ENCODE measurements around the gene MT3.
"Not testable (repeated sequence)": the region's sequence is repeated elsewhere in the genome, so short reads cannot be mapped to it uniquely, and the experiment has no call there.

The MT3 gene

DNA sequence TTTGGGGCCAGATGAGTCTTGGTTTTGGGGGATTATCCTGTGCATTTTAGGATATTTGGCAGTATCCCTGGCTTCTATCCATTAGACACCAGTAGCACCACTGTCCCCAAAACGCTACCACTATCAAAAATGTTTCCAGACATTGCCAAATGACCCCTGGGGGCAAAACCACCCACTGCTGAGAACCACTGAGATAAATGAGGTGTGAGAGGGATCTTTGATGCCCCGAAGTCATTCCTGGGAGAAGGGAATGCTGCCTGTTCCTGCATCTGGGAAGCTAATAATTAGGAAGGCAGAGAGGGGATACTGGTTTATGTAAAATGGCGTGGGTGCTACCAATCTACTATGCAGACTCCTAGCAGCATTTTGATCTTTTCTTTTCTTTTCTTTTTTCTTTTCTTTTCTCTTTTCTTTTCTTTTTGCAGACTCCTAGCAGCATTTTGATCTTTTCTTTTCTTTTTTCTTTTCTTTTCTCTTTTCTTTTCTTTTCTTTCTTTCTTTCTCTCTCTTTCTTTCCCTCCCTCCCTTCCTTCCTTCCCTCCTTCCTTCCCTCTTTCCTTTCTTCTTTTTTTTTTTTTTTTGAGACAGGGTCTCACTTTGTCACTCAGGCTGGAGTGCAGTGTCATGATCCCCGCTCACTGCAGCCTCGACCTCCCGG is 8.8 kb upstream of the MT3 start:
- DNase-seq = no peak

DNA sequence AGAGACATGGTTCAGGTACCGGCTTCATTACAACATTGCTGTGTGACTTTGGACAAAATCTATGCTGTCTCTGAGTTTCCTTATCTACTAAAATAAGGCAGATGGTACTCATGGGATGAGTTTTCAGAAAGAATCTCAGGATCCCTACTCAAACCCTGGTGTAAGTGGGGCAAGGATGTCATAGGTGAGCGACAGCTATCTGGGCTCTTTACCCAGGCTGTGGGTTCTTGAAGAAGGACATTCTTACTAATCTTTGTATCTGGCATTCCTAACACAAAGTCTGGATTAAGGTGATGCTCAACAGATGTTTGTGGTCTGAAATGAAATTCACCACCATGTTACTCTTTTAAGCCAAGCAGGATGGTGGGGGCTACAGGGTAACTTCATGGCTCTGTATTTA is 6.4 kb upstream of the MT3 start:
- DNase-seq = not testable (repeated sequence)

DNA sequence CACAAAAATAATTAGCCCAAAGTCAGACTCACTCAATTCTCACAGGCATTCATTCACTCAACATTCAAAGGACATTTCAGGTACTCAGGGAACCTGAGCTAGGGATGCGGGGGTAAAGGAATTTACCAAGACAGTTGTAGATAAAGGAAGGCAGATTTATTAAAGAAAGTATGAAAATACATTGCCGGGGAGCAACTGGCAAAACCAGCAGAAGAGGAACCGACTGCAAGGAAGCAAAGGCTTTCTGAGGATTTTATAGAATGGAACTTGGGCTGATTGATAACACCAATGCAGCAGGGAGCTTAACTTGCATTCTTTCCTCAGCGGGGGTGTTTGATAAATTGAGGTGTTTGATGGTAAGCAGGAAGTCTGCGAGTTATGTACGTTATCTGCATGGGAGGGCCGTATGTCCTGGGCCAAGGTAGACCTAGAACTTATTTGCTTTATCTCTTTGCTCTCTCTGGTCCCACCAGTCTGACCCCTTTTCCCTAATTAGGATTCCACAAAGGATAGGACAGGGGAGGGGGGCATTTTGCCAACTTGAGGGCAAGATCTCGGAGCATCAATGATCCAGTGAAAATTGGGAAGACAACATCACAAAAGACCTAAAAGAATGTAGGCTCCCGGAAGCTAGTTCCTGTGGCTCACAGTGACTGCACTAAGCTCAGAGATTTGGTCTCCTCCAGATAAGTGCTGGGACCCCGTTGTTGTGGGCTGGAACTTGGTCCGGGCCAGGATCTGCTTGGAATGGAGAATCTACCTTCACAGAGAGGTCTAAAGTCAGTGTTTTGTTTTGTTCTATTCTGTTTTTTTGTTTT is 5.8 kb upstream of the MT3 start:
- DNase-seq = no peak

- DNase-seq = no peak
Observed at GRCh38 chr16:56584276-56584675, 5.1 kb upstream of the MT3 start.

- no peak for DNase-seq
Observed at GRCh38 chr16:56588781-56589140, 567 bp upstream of the MT3 start.

DNA sequence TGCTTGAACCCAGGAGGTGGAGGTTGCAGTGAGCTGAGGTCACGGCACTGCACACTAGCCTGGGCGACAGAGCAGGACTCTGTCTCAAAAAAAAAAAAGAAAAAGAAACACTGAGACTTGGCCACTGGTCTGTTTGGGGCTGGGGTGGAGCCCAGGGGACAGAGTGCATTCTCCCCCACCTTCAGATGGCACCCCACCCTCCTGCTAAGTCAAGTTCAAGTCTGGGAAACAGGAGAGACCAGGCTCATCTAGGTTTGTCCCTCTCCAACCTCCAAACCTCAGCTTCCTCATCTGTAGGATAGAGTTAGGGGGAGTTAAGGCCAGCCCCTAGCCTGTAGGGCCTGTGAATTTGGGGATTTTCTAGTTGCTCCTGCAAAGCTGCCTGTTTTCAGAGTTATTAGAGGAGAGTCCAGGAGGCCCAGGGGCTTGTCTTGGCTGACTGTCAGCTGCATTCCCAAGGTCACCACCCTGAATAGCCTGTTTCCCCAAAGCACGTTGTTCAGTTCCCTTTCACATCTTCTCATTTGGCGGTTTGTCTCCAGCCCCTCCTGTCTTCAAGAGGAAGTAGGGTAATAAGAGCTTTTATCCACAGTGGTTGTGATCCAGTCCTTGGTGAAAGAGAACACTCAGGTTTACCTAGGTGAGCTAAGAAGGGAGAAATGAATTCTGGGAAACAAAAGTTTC is 2.2 kb downstream of the MT3 start:
- DNase-seq = no peak

DNA sequence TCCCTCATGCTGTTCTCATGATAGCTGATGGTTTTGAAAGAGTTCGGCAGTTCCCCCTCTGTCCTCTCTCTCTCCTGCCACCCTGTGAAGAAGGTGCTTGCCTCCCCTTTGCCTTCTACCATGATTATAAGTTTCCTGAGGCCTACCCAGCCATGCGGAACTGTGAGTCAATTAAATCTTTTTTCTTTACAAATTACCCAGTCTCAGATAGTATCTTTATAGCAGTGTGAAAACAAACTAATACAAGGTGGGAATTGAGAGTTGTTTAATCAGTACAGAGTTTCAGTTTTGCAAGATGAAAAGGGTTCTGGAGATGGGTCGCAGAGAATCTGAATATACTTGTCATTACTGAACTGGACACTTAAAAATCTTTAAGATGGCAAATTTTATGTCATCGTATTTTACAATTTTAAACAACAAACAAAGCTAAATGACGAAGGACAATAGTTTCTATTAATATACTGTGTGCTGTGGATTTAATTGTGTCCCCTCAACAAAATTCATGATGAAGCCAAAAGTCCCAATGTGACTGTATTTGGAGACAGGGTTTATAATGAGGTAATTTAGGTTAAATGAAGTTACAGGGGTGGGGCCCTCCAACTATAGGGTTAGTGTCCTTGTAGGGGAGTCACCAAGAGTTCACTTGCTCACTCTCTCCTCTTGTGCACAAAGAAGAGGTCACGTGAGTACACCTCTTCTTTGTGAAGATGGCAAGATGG is 4.4 kb downstream of the MT3 start:
- no peak for DNase-seq

DNA sequence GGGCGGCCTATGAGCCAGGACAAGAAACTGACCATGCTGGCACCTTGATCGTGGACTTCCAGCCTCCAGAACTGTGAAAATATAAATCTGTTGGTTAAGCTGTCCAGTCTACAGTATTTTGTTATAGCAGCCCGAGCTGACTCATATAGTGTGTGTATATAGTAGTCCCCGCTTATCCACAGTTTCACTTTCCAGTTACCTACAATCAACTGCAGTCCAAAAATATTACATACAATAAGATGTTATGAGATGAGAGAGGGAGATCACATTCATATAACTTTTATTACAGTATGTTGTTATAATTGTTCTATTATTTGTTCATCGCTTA is 4.9 kb downstream of the MT3 start:
- DNase-seq = no peak

- peak; percentile 43 for DNase-seq
Observed at GRCh38 chr16:56600398-56600999, 11.2 kb downstream of the MT3 start.

DNA sequence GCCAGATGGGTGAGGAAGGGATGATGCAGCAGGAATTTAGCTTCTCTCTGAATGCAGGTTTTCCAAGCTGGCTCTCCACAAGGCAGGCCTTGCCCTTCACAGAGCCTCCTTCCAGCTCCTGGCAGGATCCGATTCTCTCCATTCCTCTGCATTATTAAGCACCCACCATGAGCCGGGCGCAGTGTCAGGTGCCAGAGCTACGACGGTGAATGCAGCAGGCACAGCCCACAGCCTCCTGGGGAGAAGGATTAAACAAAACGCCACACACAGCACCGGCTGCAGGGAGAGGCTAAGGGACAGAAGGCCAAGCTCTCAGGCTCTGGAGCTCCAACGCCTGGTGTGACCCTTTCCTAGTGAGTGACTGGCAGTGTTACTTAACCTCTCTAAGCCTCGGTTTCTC is 12.0 kb downstream of the MT3 start:
- no peak for DNase-seq

GRCh38 chr16:56603589-56603988 is 14.3 kb downstream of the MT3 start:
- no peak for DNase-seq

DNA sequence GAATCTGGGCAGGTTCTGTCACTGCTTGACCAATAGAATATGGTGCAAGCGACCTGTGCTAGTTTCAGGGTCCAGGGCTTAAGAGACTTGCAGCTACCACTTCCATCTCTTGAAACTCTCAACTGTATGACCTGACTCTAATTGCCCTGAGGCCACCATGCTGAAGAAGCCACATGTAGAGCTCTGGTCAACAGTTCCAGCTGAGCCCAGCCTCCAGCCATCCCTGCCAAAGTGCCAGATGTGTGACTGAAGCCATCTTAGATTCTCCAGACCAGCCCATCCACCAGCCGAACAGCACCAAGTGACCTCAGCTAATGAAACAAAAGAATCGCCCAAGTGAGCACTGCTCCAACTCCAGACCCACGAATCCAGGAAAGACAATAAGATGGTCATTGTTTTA is 15.6 kb downstream of the MT3 start:
- DNase-seq = no peak

DNA sequence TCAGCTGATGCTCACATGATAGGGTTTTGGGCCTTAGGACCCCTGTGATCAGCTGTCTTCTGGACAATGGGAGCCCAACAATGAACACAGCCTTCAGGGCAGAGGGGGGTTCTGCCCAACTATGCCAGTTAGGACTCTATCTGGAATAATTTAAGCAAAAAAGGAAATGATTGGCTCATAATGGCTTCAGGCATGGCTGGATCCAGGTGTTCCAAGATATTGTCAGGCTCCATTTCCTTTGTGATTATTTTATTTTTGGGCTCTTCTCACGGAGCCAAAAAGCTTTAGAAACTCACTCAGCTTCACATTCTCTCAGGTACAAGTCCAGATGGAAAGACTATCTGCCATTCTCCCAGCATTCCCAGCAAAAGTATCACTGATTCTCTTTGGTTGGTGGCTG is 16.1 kb downstream of the MT3 start:
- DNase-seq = no peak

DNA sequence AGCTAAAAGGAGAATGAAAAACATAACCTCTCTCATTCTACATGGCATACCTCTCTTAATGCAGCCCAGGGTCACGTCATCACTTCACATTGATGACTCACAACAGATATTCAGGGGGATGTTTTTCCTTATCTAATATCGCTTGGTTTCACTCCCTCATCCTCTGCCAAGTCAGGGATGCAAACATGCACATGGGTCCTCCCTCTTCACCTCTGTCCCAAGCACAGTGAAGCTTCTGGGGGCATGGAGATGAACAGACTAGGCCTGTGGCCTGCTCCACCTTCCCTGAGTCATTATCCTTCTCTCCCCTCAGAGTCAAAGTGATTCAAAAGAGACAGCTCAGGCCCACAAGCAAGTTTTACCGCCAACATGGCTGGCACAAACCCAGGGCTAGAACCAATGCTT is 16.7 kb downstream of the MT3 start:
- DNase-seq = peak; percentile 96

GRCh38 chr16:56606476-56607108 is 17.3 kb downstream of the MT3 start:
- DNase-seq = peak; percentile 82

- DNase-seq = peak; percentile 99
Observed at GRCh38 chr16:56607109-56607618, 17.8 kb downstream of the MT3 start.

GRCh38 chr16:56607675-56608042 is 18.3 kb downstream of the MT3 start:
- no peak for DNase-seq

- peak; percentile 97 for DNase-seq
Observed at GRCh38 chr16:56608043-56608875, 18.9 kb downstream of the MT3 start, which contains the start of gene MT2A. Gene MT2A, plus strand, starts transcription at chr16:56608584. Its CDS starts 72 bp downstream, at chr16:56608656.

GRCh38 chr16:56608876-56609462 is 19.6 kb downstream of the MT3 start:
- DNase-seq = no peak

DNA sequence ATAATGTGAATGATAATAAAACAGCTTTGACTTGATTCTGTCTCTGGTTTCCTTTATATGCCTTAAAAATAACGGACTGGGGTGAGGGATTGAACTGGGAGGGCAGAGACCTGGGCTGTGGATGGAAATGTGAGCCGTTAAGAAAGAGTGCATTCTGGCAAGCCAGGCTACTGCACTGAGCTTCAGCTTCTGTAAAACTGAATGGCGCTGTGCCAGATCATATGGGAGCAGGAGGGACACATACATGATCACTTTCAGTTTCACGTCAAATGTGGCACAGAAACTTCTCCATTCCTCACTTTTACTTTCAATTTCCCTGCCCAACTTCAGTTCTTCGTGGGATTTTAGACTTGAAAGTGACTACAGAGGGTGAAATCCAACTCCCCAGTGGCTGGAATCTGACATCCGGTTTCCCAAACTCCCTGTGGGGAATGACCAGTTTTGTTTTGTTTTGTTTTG is 20.2 kb downstream of the MT3 start:
- DNase-seq = peak; percentile 57
